K562 (cell line): ENCODE data around the gene BAIAP3. TPM values are rescaled to one million over a fixed set of nuclear protein-coding genes. Genes with fewer than 3 reads are reported as not detected.

Experiments
- CCNT2 ChIP-seq: IDR thresholded peaks from 2 replicates; pipeline ENCODE4 v1.6.1; 2011; ENCODE audit warnings: borderline replicate concordance, low read depth, mild to moderate bottlenecking, moderate library complexity, mixed read lengths, low read length; ENCODE audit not compliant: insufficient read length; ENCODE audit errors: extremely low read depth
- GABPB1 ChIP-seq: sonication (generic); formaldehyde crosslinking; IDR thresholded peaks from 2 replicates; pipeline ENCODE4 v1.8.0; 2022; ENCODE audit warnings: mild to moderate bottlenecking, missing genetic modification reagents
- GATAD2A ChIP-seq: fragments of 450-650 bp; IDR thresholded peaks from 2 replicates; pipeline ENCODE4 v1.6.1; 2017
- GTF3C2 ChIP-seq: IDR thresholded peaks from 3 replicates; pipeline ENCODE4 v1.6.1; 2011; ENCODE audit warnings: borderline replicate concordance, mild to moderate bottlenecking, moderate library complexity; ENCODE audit not compliant: insufficient read length; ENCODE audit errors: extremely low read depth
- HDAC2 ChIP-seq: fragments of 450-650 bp; IDR thresholded peaks from 2 replicates; pipeline ENCODE4 v1.6.1; 2016; ENCODE audit warnings: mild to moderate bottlenecking
- NR2C1 ChIP-seq, 2 experiments: fragments of 450-650 bp; IDR thresholded peaks; 2 replicates each; pipeline ENCODE4 v1.6.1; 2017; ENCODE audit warnings: mild to moderate bottlenecking in 2 of 2, antibody characterized with exemption in 1 of 2, inconsistent platforms in 1 of 2, missing compliant biosample characterization in 1 of 2, missing genetic modification characterization in 1 of 2
- polyA plus RNA-seq, 8 experiments: library from polyadenylated mRNA; depleted of rRNA in 4 of 8; stranded (reverse) in 5 of 8; unstranded in 3 of 8; fragments of >200 nt; fragmentation: Nextera tagmentation in 2 of 8; fragmentation: Illumina TruSeq in 1 of 8; extraction: Ambion mirVana in 2 of 8; extraction: Trizol in 1 of 8; gene quantifications; 2 replicates each; pipeline versions ENCODE4 v1.2.1 to v1.2.3, GENCODE V29; 2011 to 2014; ENCODE audit warnings: inconsistent platforms in 1 of 8, missing spikeins in 1 of 8
- total RNA-seq, 7 experiments: library from RNA; depleted of rRNA in 6 of 7; stranded (reverse); fragments of >200 nt in 6 of 7; fragmentation: Illumina TruSeq in 2 of 7; extraction: Trizol in 2 of 7; gene quantifications; 2 replicates each; pipeline versions ENCODE4 v1.2.1 to v1.2.3, GENCODE V29; 2011 to 2021; ENCODE audit warnings: low replicate concordance in 1 of 7
- TF ChIP-seq, protein P1 (sequence below), 2 experiments: fragments of 200-800 bp in 1 of 2; sonication (Bioruptor generic) in 1 of 2; sonication (generic) in 1 of 2; formaldehyde crosslinking in 1 of 2; IDR thresholded peaks in 1 of 2; conservative IDR thresholded peaks in 1 of 2; 2 replicates each; pipeline versions ENCODE4 v1.5.0 to v1.6.1; 2016 to 2020; ENCODE audit warnings: missing compliant biosample characterization in 1 of 2, missing genetic modification characterization in 1 of 2, missing genetic modification reagents in 1 of 2
- TF ChIP-seq, protein P2 (sequence below): sonication (generic); formaldehyde crosslinking; IDR thresholded peaks from 2 replicates; pipeline ENCODE4 v1.8.1; 2023; ENCODE audit warnings: mild to moderate bottlenecking, missing genetic modification reagents

BAIAP3 gene
- total and polyA plus RNA-seq, 9 of the 15 experiments (the other 6 are each of a cell fraction or from before 2014, with no cell fraction given): 0.03 to 4.5 (median 0.57) TPM; not detected in 1

DNA sequence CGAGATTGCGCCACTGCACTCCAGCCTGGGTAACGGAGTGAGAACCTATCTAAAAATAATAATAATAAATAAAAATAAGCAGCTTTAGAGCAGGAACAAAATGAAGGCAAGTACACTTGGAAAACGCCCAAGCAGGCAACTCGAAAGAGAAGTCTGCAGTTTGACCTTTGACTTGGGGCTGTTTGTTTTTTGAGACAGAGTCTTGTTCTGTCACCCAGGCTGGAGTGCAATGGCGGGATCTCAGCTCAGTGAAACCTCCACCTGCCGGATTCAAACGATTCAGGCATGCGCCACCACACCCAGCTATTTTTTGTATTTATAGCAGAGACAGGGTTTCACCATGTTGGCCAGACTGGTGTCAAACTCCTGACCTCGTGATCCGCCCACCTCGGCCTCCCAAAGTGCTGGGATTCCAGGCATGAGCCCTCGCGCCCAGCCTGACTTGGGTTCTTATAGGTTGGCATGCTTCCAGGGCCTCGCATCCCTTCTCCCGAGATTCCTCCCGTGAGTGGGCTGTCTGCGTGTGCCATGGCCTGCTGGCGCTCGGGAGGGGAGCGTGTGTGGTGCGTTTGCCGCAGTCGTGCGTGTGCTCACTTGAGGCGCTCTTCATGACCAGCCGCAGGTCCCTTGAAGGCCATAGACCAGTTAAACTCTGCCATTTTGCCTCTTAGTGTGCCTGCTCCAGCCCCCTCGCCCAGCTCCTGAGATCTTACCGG is 42.4 kb upstream of the BAIAP3 start (continued):
- TF ChIP-seq HDAC2 (no peak), GATAD2A (0 out of 2 replicates have a peak, but pooled peaks have one; percentile 35), GTF3C2 (no peak), GABPB1 (CRISPR knock-in tag) (no peak), CCNT2 (no peak), NR2C1 (IDR thresholded peaks at IDR 0.05) (peak; percentile 81), NR2C1 (tag; IDR thresholded peaks at IDR 0.05) (peak; percentile 85)
- TF ChIP-seq, protein P1, sequence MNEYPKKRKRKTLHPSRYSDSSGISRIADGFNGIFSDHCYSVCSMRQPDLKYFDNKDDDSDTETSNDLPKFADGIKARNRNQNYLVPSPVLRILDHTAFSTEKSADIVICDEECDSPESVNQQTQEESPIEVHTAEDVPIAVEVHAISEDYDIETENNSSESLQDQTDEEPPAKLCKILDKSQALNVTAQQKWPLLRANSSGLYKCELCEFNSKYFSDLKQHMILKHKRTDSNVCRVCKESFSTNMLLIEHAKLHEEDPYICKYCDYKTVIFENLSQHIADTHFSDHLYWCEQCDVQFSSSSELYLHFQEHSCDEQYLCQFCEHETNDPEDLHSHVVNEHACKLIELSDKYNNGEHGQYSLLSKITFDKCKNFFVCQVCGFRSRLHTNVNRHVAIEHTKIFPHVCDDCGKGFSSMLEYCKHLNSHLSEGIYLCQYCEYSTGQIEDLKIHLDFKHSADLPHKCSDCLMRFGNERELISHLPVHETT (CRISPR knock-in tag; conservative IDR thresholded peaks at IDR 0.05 in 1 of 2, IDR thresholded peaks at IDR 0.05 in 1 of 2): no peak
- TF ChIP-seq, protein P2, sequence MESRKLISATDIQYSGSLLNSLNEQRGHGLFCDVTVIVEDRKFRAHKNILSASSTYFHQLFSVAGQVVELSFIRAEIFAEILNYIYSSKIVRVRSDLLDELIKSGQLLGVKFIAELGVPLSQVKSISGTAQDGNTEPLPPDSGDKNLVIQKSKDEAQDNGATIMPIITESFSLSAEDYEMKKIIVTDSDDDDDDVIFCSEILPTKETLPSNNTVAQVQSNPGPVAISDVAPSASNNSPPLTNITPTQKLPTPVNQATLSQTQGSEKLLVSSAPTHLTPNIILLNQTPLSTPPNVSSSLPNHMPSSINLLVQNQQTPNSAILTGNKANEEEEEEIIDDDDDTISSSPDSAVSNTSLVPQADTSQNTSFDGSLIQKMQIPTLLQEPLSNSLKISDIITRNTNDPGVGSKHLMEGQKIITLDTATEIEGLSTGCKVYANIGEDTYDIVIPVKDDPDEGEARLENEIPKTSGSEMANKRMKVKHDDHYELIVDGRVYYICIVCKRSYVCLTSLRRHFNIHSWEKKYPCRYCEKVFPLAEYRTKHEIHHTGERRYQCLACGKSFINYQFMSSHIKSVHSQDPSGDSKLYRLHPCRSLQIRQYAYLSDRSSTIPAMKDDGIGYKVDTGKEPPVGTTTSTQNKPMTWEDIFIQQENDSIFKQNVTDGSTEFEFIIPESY (CRISPR knock-in tag): peak; percentile 90
